HepG2 (cell line): Measurements from ENCODE around the gene FURIN. TPM values are rescaled to one million over a fixed set of nuclear protein-coding genes. Genes with fewer than 3 reads are reported as not detected.

Source experiments
- CREM ChIP-seq, 2 experiments: sonication (generic) in 1 of 2; formaldehyde crosslinking in 1 of 2; IDR thresholded peaks; 2 replicates each; pipeline versions ENCODE4 v1.4.0 to v1.6.1; 2016 to 2020; ENCODE audit warnings: antibody characterized with exemption in 1 of 2, mild to moderate bottlenecking in 1 of 2, missing genetic modification reagents in 1 of 2
- ESRRA ChIP-seq: sonication (generic); formaldehyde crosslinking; IDR thresholded peaks from 2 replicates; pipeline ENCODE4 v1.5.1; 2020; ENCODE audit warnings: mild to moderate bottlenecking, low read depth, missing genetic modification reagents
- FOXP4 ChIP-seq: sonication (generic); formaldehyde crosslinking; IDR thresholded peaks from 2 replicates; pipeline ENCODE4 v1.4.0; 2020; ENCODE audit warnings: missing genetic modification reagents
- HDAC1 ChIP-seq: sonication (generic); formaldehyde crosslinking; IDR thresholded peaks from 2 replicates; pipeline ENCODE4 v1.5.1; 2020; ENCODE audit warnings: mild to moderate bottlenecking, missing genetic modification reagents
- HIVEP1 ChIP-seq: sonication (generic); formaldehyde crosslinking; IDR thresholded peaks from 2 replicates; pipeline ENCODE4 v1.4.0; 2020; ENCODE audit warnings: mild to moderate bottlenecking, missing genetic modification reagents
- IRX3 ChIP-seq: sonication (generic); formaldehyde crosslinking; IDR thresholded peaks from 2 replicates; pipeline ENCODE4 v1.8.1; 2023; ENCODE audit warnings: mild to moderate bottlenecking, low read depth, missing genetic modification reagents, borderline replicate concordance
- MAF1 ChIP-seq: sonication (generic); formaldehyde crosslinking; IDR thresholded peaks from 2 replicates; pipeline ENCODE4 v1.5.0; 2020; ENCODE audit warnings: missing genetic modification reagents, borderline replicate concordance
- MEIS2 ChIP-seq: sonication (generic); formaldehyde crosslinking; IDR thresholded peaks from 2 replicates; pipeline ENCODE4 v1.9.0; 2021; ENCODE audit warnings: mild to moderate bottlenecking, missing genetic modification reagents
- NR2F6 ChIP-seq, 2 experiments: IDR thresholded peaks; 2 replicates each; pipeline ENCODE4 v1.6.1; 2016; ENCODE audit warnings: antibody characterized with exemption in 1 of 2, mild to moderate bottlenecking in 1 of 2
- PHF8 ChIP-seq: sonication (generic); formaldehyde crosslinking; IDR thresholded peaks from 2 replicates; pipeline ENCODE4 v1.5.0; 2020; ENCODE audit warnings: missing genetic modification reagents
- PPARG ChIP-seq: conservative IDR thresholded peaks from 2 replicates; pipeline ENCODE4 v1.6.1; 2016; ENCODE audit warnings: missing biosample characterization, missing genetic modification reagents
- RARG ChIP-seq: sonication (generic); formaldehyde crosslinking; IDR thresholded peaks from 2 replicates; pipeline ENCODE4 v1.4.0; 2020; ENCODE audit warnings: low read depth, mild to moderate bottlenecking, missing genetic modification reagents
- SIX4 ChIP-seq: sonication (generic); formaldehyde crosslinking; IDR thresholded peaks from 2 replicates; pipeline ENCODE4 v1.4.0; 2020; ENCODE audit warnings: missing genetic modification reagents
- USF2 ChIP-seq, 2 experiments: sonication (generic) in 1 of 2; formaldehyde crosslinking in 1 of 2; IDR thresholded peaks; 2 replicates each; pipeline versions ENCODE4 v1.5.1 to v1.6.1; 2011 to 2020; ENCODE audit warnings: borderline replicate concordance in 1 of 2, low read depth in 1 of 2, low read length in 1 of 2, mild to moderate bottlenecking in 1 of 2, missing genetic modification reagents in 1 of 2, moderate library complexity in 1 of 2
- ZBTB7B ChIP-seq: sonication (generic); formaldehyde crosslinking; IDR thresholded peaks from 2 replicates; pipeline ENCODE4 v1.4.0; 2020; ENCODE audit warnings: missing genetic modification reagents
- ZFP36 ChIP-seq: fragments of 150-350 bp; IDR thresholded peaks from 2 replicates; pipeline ENCODE4 v1.6.1; 2018; ENCODE audit warnings: borderline replicate concordance, low read length, low read depth; ENCODE audit not compliant: partially characterized antibody
- ZNF18 ChIP-seq: sonication (generic); formaldehyde crosslinking; IDR thresholded peaks from 2 replicates; pipeline ENCODE4 v1.8.0; 2022; ENCODE audit warnings: mild to moderate bottlenecking, missing genetic modification reagents; ENCODE audit not compliant: insufficient replicate concordance
- ZNF678 ChIP-seq: sonication (generic); formaldehyde crosslinking; IDR thresholded peaks from 2 replicates; pipeline ENCODE4 v1.4.0; 2020; ENCODE audit warnings: mild to moderate bottlenecking, missing genetic modification reagents
- ZNF720 ChIP-seq: sonication (generic); formaldehyde crosslinking; IDR thresholded peaks from 2 replicates; pipeline ENCODE4 v1.4.0; 2020; ENCODE audit warnings: missing genetic modification reagents
- ZNF770 ChIP-seq: sonication (generic); formaldehyde crosslinking; IDR thresholded peaks from 2 replicates; pipeline ENCODE4 v1.5.0; 2020; ENCODE audit warnings: mild to moderate bottlenecking, missing genetic modification reagents
- ZNF780A ChIP-seq: sonication (generic); formaldehyde crosslinking; IDR thresholded peaks from 2 replicates; pipeline ENCODE4 v1.8.0; 2022; ENCODE audit warnings: mild to moderate bottlenecking, missing genetic modification reagents, moderate library complexity
- ZNF788 ChIP-seq: sonication (generic); formaldehyde crosslinking; IDR thresholded peaks from 2 replicates; pipeline ENCODE4 v1.5.0; 2020; ENCODE audit warnings: mild to moderate bottlenecking, missing genetic modification reagents, borderline replicate concordance
- polyA plus RNA-seq, 8 experiments: library from polyadenylated mRNA; depleted of rRNA in 3 of 8; stranded (reverse) in 7 of 8; unstranded in 1 of 8; fragments of >200 nt; fragmentation: Illumina TruSeq in 4 of 8; extraction: Trizol in 4 of 8; gene quantifications; 2 replicates each; pipeline versions ENCODE4 v1.2.1 to v1.2.3, GENCODE V29; 2011 to 2016; ENCODE audit warnings: low read depth in 4 of 8, missing spikeins in 1 of 8, mixed read lengths in 1 of 8; ENCODE audit not compliant: insufficient read depth in 1 of 8
- total RNA-seq, 5 experiments: library from RNA; depleted of rRNA; stranded (reverse); fragments of >200 nt; fragmentation: Illumina TruSeq; extraction: Trizol; gene quantifications; 2 replicates each; pipeline ENCODE4 v1.2.3, GENCODE V29; 2016; ENCODE audit warnings: low read depth in 1 of 5

Gene FURIN
- total and polyA plus RNA-seq, 2 of the 13 experiments (the other 11 are each of a cell fraction or from before 2014, with no cell fraction given) = 15.2 to 17.4 TPM

GRCh38 chr15:90873998-90874605 lies 5.7 kb downstream of the FURIN start (continued):
- no peak for TF ChIP-seq ZNF18
- no peak for TF ChIP-seq RARG (CRISPR knock-in tag)
- TF ChIP-seq ZBTB7B = peak; percentile 100
- peak; percentile 68 for TF ChIP-seq ZNF770 (CRISPR knock-in tag)
- no peak for TF ChIP-seq ZFP36
- peak; percentile 92 for TF ChIP-seq CREM (IDR thresholded peaks at IDR 0.05)
- no peak for TF ChIP-seq CREM (CRISPR knock-in tag; IDR thresholded peaks at IDR 0.05)
- peak; percentile 98 for TF ChIP-seq NR2F6 (IDR thresholded peaks at IDR 0.05)
- peak; percentile 98 for TF ChIP-seq NR2F6 (CRISPR knock-in tag; IDR thresholded peaks at IDR 0.05)
- no peak for TF ChIP-seq USF2 (IDR thresholded peaks at IDR 0.05; ENCODE audit: low read depth, low read length)
- no peak for TF ChIP-seq USF2 (CRISPR knock-in tag; IDR thresholded peaks at IDR 0.05; ENCODE audit: borderline replicate concordance)
- peak; percentile 86; the same call in 1 of the 2 replicates for TF ChIP-seq ZNF780A (CRISPR knock-in tag)
- peak; percentile 96 for TF ChIP-seq SIX4
- TF ChIP-seq IRX3 = no peak
- TF ChIP-seq HDAC1 = peak; percentile 99
- TF ChIP-seq MEIS2 = peak; percentile 91; the same call in 1 of the 2 replicates
- TF ChIP-seq PPARG (CRISPR knock-in tag) = peak; percentile 85
- TF ChIP-seq ZNF720 (CRISPR knock-in tag) = no peak
- TF ChIP-seq FOXP4 (CRISPR knock-in tag) = peak; percentile 98
- TF ChIP-seq PHF8 (CRISPR knock-in tag) = peak; percentile 74
- peak; percentile 93 for TF ChIP-seq ZNF678 (CRISPR knock-in tag)
- peak; percentile 98; the same call in 1 of the 2 replicates for TF ChIP-seq ZNF788 (CRISPR knock-in tag)
- TF ChIP-seq ESRRA = peak; percentile 95
- peak; percentile 98 for TF ChIP-seq HIVEP1
- no peak for TF ChIP-seq MAF1 (CRISPR knock-in tag)
